ENCODE measurements around the gene PDGFD.

The PDGFD gene

DNA sequence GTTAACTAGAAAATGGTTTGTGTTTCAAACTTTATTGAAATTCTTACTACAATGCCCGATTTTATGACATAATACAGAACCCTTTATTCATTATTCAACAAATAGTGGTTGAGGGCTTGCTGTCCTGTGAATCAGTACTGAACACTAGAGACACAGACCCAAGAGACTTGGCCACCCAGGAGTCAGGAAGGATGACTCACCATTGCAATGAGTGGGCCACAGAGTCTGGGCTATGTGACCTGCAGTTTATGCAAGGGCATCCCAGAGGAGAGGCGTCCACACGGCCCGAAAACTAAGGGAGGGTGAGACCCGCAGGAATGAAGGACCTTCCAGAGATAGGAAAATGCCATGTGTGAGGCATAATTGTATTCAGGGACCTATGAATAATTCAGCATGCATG lies 271.3 kb downstream of the PDGFD start:
- no peak for DNase-seq (ENCODE audit: low read depth in 2 of 2, low spot score in 1 of 2)

DNA sequence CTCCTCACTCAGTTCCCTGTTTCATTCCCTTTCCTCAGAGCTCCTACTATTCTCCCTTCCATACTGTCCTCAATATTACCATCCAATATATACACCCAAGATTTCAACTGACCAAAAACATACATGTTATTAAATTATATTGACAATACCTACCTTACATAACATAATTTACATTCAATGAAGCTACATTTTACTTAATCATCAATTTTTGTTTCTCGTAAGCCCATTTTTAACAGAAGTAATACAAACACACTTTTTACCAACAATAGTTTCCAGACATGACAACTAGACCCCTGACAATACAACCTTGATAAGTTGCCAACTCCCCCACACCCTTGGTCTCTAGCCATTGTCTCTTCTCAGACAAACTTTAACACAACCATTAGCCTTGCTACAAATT lies 273.3 kb downstream of the PDGFD start:
- no peak for DNase-seq (ENCODE audit: low read depth in 2 of 2, low spot score in 1 of 2)

DNA sequence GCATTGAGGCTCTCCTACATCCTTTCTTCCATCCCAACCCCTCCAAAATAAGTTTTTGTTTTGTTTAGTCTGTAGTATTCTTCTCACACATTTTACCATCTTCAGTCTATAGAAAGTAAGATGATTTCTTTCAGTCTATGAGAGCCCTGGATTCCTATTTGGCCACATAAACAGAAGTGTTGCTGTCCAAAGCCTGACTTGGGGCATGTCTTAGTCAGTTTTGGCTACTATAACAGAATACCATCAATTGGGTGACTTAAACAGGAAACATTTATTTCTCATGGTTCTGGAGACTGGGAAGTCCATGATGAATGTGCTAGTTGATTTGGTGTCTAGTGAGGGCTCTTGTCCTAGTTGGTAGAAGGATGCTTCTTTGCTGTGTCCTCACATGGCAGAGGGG lies 274.3 kb downstream of the PDGFD start:
- no peak for DNase-seq (ENCODE audit: low read depth in 2 of 2, low spot score in 1 of 2)

DNA sequence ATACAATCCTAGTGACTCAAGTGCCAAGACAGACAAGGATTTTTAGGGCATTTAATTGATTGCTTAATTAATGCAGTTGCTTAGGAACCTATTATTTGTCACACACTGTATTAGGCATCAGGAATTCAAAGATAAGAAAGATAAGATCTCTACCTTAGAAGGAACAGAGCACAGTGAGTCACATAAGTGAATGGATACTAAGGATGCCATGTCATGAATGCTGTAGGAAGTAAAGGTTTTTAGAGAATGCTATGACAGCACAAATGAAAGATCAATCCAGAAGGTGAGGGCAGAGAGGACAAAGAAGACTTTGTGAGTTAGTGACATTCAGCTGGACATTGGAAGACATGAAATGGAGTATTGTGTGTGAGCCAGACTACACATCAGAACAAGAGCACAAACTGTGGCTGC lies 275.4 kb downstream of the PDGFD start:
- DNase-seq (ENCODE audit: low read depth in 2 of 2, low spot score in 1 of 2): no peak

DNA sequence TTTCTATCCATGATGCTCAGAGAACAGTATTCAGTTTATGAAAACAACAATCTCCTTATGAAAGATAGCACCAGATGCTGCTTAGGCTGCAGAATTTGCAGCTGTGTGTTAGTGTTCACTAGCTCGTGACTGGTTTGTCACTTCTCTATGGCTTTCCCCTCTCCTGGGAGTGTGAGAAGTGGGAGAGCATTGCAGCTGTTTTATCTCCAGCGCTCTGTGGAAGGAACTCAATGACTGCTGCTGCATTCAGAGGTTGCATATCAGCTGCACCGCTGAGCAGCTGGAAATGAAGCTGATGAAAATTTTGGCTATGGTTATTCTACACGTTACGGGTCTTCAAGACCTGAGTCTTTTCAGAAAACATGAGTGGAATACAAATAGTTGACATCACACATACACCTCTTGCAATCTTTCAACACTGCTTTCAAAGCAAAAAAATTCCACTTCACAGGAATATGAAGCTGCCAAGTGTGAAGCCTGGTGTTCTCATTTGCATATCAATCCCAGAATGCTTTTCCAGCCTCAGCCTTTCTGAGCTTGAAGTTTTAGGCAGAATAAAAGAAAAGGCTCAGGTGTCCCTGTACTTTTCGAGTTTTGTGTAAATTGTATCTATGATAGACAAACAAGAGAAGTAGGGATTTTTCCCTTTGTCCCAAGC lies 276.8 kb downstream of the PDGFD start:
- no peak for DNase-seq (ENCODE audit: low read depth in 2 of 2, low spot score in 1 of 2)

DNA sequence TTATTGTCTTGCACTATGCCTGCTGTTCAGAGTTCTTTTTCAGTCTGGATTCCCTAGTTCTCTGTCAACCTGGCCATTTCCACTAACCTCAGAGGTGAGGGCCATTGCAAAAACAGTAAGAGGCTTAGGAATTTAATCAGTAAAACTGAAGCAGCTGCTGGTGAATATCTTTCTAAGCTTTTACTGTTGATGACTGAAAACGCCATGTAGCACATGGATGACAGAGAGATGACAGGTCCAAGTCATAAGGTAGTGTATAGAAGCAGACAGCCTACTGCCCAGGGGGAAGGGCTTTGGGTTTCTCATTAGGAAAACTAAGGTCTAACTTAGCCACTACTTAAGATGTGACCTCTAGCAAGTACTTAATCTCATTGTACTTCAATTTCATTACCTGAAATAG lies 280.1 kb downstream of the PDGFD start:
- no peak for DNase-seq (ENCODE audit: low read depth in 2 of 2, low spot score in 1 of 2)

DNA sequence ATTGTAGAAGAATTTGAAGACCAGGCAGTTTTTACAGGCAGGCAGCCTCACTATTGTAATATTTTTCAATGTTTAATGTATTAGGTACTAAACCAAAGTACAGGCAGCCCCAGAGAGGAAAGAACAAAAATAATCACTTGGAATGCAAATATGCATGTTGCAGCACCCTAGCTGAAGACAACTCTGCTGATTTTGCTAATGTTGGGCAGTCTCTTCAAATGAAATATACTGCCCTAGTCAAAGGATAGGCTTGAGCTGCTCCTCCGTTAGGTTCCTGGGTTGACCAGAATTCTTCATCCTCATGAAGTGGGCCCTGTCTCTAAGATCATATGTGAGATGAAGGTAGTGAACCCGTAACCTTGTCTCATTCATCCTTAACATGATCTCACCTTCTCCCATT lies 280.7 kb downstream of the PDGFD start:
- DNase-seq (ENCODE audit: low read depth in 2 of 2, low spot score in 1 of 2): no peak

DNA sequence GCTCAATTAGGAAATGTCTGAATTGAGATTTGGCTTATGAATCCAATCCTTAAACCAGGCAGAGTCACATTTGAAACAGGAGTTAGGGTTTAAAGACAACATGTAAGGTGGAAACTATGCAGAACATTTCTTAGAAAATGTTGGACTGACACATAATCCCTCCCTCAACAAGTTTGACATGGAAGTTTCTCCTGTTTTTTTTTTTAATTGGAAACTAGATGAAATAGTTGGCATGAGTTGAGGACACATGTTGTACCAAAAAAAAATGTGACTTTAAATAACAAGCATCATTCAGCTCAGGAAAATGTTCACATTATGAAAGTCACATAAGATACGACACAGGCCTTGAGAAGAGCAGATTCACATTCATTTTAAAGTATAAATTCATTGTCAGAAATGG lies 282.4 kb downstream of the PDGFD start:
- DNase-seq (ENCODE audit: low read depth in 2 of 2, low spot score in 1 of 2): no peak

DNA sequence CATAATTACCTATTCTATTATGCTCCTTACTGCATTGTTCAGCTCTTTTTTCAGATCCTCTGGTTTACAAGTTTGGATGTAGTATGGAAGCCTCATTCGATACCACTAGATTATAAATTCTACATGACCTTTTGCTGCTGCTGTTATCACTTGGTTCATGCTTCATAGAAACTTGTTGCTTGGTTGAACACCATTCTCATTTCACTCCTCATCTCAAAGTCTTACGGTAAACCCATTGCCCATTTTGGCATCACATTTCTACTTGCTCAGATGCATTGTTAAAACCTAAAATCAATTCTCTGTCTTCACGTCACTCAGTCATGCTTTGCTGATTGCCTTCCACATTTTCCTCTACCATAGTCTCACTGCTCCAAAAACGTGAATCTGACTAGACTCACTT lies 283.0 kb downstream of the PDGFD start:
- DNase-seq (ENCODE audit: low read depth in 2 of 2, low spot score in 1 of 2): no peak

DNA sequence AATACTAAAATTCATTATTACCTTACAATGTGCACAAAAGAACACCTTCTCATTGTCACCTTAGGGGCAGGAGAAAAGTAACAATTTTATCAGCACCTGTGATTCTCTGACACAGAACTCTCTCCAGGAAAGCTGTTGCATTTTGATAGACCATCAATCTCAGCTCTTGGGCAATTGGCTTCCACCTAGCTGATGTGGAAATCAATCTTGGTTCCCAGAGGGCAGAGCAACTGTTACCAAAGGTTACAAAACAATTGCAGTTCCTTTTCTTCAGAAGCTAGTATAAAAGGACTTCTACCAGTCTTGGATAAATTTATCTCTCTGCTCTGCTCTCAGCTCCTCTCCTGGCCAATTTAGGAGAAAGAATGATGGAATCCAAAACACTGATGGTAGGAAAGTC lies 285.3 kb downstream of the PDGFD start:
- no peak for DNase-seq (ENCODE audit: low read depth in 2 of 2, low spot score in 1 of 2)

DNA sequence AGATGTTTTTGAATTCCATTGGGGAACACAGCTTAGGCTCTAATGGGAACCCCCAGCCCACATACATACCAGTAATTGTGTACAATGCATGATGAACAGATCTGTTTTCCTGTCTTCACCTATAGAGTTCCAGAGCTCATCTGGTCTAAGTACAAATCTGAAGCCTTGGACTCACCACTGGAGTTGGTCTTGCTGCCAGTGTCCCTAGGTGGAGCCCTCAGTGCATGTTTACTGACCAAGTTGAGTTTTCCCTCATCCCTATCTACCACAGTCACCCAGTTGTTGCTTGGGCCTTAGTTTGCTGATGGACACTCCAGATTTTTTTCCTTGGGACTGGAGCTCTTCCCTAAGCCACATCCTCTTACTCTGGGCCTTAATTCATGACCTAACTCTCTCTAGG lies 286.7 kb downstream of the PDGFD start:
- DNase-seq (ENCODE audit: low read depth in 2 of 2, low spot score in 1 of 2): no peak

DNA sequence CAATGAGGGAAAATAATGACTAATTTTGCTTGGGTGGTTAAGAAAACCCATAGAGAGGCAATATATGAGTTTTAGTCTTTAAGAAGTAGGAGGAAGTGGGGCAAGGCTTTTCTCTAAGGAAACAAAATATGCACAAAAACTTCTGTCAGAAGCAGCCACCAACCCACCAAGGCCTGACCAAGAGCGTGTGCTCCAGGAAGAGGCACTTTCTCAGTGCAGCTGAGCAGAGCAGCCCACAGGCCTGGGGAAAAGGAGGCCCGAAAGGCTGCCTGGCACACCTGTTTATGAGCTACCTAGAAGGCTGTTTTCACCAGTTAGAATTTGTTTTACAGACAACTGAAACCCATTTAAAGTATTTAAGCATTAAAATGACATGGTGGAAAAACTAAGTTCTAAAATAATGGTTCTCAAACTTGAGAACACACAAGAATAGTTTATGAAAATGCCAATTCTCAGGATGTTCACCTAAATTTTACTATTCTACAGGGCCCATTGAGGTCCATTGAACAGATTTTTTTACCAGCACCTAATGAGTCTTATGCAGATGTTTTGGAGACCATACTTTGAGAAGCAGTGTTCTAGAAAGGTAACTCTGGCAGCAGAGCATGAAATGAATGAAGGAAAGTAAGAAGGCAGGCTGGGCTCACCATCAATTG lies 288.0 kb downstream of the PDGFD start:
- no peak for DNase-seq (ENCODE audit: low read depth in 2 of 2, low spot score in 1 of 2)

DNA sequence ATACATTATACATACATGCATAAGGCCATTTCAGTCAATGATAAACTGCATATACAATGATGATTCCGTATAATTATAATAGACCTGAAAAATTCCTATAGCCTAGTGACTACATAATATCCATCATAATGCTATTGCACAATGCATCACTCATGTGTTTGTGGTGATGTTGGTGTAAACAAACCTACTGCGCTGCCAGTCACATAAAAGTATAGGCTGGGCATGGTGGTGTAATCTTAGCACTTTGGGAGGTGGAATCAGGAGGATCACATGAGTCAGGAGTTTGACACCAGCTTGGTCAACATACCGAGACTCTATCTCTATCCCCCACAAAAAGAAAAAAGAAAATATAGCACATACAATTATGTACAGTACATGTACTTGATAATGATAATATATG lies 291.2 kb downstream of the PDGFD start:
- no peak for DNase-seq (ENCODE audit: low read depth in 2 of 2, low spot score in 1 of 2)

DNA sequence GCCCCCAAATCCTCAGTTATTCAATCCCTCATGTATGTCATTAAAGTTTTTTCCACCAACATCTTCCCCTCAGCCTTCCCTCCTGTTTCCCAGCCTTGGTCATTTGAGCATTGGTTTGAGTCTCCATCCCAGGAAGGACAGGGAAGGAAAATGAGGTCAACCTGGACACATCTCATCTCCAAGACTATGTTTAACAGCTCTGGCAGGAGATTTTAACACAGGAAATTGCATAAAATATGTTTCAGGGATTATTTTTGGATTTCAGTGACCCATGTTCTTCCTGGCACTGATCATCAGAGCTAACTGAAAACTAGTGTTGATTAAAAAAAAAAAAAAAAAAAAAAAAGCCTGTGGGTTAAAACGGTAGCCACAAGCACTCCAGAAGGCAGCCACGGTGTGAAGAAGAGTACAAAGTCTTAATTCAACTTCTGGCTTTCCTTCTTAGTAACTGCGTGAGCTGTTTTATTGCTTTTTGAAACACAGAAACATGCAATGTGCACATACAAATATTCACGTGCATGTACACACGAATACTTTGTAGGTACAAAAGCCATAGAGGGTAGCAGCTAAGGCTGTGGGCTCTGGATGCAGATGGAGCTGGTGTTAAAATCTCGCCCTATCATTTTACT lies 291.9 kb downstream of the PDGFD start:
- DNase-seq (ENCODE audit: low read depth in 2 of 2, low spot score in 1 of 2): no peak

DNA sequence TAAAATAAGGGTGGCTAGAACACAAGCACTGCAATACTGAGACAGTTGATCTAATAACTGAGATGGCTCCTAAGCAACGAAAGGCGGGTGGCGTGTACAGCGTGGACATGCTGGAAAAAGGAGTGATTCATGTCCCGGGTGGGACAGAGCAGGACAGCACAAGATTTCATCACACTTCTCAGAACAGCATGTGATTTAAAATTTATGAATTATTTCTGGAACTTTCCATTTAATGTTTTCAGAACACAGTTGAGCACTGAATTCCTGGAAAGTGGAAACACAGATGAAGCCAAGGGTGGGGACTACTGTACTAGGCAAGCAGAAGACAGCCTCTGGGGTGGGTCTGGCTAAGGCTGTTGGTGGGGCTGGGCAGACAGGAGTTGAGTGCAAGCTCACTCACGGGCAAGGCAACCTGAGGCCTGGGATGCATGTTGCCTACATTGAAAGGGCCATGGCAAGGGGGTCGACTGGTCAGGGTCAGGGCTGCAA lies 293.1 kb downstream of the PDGFD start:
- DNase-seq (ENCODE audit: low read depth in 2 of 2, low spot score in 1 of 2): no peak

DNA sequence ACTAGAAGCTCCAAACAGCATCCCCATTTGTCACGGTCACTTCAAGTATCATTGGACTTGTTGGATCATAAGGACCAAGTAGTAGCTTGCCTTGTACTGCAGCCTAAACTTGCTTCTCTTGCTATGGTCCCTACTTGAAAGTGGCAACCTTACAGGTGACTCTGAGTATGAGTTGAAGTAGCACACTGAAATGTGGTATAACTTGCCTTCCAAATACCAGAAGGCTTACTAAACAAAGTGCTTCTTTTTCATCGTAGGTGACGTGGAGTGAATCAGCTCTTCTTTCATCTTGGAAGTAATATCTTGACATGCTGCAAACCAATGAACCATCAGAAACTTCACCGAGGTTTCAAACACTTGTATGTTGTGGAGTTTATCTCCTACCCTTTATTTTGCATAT lies 296.5 kb downstream of the PDGFD start:
- no peak for DNase-seq (ENCODE audit: low read depth in 2 of 2, low spot score in 1 of 2)

DNA sequence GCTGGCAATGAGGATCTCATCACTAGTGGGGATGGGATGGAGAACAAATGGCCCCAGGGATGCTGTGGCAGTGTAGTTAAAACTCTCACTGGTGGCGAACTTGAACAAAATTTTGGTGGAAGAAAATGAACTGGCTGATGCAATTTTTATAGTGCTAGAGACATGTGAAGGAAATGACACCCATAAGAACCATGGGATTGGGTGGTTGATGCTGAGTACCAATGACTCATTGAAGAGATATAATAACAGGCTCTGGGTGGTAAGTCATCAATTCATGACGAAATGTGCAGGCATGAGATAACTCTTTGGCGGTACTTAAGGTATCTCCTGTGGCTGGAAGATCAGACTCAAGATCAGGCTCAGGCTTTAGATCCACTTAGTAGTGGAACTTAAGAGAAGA lies 300.4 kb downstream of the PDGFD start:
- DNase-seq (ENCODE audit: low read depth in 2 of 2, low spot score in 1 of 2): no peak

DNA sequence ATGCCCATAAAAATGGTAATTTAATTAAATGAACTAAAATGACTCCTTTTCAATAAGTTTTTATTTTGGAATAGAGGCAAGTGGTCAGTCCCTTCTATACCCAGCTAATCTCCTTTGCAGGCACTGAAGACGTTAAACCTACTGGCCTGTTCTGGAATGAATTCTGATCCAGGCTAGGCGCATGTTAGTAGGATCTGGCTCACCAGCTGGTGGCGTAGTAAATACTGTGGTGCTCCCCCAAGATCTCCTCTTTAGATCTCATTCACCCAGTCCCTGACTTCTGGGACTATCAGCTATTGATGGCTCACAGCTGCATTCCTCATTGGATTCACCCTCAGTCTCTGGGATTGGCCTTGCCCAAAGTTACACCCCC lies 301.2 kb downstream of the PDGFD start:
- no peak for DNase-seq (ENCODE audit: low read depth in 2 of 2, low spot score in 1 of 2)

DNA sequence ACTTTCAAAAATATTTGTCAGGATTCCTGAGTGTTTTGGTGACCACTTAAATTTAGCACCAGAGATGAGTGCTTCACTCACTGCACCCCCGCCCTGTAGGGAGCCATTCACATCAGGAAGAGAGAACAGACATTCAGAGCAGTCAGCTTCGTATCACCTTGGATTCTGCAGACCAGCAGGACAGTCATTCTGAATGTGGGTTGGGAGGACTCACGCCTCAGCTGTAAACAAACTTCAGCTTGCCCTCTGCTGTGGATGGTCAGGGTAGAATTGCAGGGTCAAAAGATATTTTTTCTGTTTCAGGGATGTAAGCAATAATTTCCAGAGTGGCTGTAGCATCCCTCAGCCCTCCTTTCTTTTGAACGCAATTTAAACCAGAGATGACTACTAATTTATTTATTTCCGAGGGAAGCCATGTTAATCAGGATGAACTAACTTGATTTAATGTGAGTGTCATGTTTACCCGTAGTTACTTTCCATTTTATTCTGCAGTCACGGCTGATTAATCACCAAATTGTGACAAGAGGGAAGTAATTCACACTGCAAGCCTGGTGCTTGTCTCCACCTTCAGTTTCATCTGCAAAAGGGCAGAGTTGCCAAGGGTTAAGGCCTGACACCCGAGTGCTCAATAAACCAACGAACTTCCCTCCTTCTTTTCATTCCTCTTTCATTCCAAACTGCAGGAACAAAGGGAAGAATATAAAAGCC lies 301.7 kb downstream of the PDGFD start:
- DNase-seq (ENCODE audit: low read depth in 2 of 2, low spot score in 1 of 2): no peak

Data from stimulated activated CD8-positive, alpha-beta memory T cell treated with anti-CD3 and anti-CD28 coated beads, Interleukin-4, amount 100 ng/mL, for 4 hours (primary cell).